Testis (tissue), 3 donors: ENCODE results near the gene IMMP2L. TPM values are rescaled to one million over a fixed set of nuclear protein-coding genes. Genes with fewer than 3 reads are reported as not detected.

Experiments used
- DNase-seq: peaks from one replicate; pipeline ENCODE4 v3.0.0-alpha.2; 2019
- H3K27ac ChIP-seq, 2 donors: fragments of 200-600 bp; sonication (generic); one replicate each; pipeline ENCODE4 v1.5.1; 2019
- H3K27me3 ChIP-seq: fragments of 200-600 bp; sonication (generic); one replicate; pipeline ENCODE4 v1.5.1; 2019
- H3K36me3 ChIP-seq: fragments of 200-600 bp; sonication (generic); one replicate; pipeline ENCODE4 v1.5.1; 2017; ENCODE audit warnings: low read depth; ENCODE audit errors: missing control alignments
- H3K4me1 ChIP-seq: fragments of 200-600 bp; sonication (generic); one replicate; pipeline ENCODE4 v1.5.1; 2019
- H3K4me3 ChIP-seq, 2 donors: fragments of 200-600 bp; sonication (generic); one replicate each; pipeline ENCODE4 v1.5.1; 2017 to 2019
- H3K9me3 ChIP-seq: fragments of 200-600 bp; sonication (generic); one replicate; pipeline ENCODE4 v1.5.1; 2017
- CTCF ChIP-seq, 3 experiments: fragments of 450-650 bp in 2 of 3; fragments of 200-600 bp in 1 of 3; sonication (generic) in 1 of 3; IDR thresholded peaks; one replicate each; pipeline ENCODE4 v1.5.1; 2016 to 2019; ENCODE audit warnings: antibody characterized with exemption in 3 of 3, mild to moderate bottlenecking in 2 of 3, moderate library complexity in 1 of 3
- POLR2A ChIP-seq: fragments of 450-650 bp; IDR thresholded peaks from one replicate; pipeline ENCODE4 v1.6.1; 2017; ENCODE audit warnings: antibody characterized with exemption, mild to moderate bottlenecking, moderate library complexity
- WGBS, 2 donors: methylation state at CpG; one replicate each; pipeline ENCODE4 v1.1.5; 2018; 5-methylcytosine and 5-hydroxymethylcytosine counted together
- intact Hi-C: fragments of 100-400 bp; cut with DNase I; formaldehyde crosslinking; loops from one replicate; pipeline ENCODE4 v1.15.1; 2023; ENCODE audit warnings: low total_unique reads
- polyA plus RNA-seq: library from polyadenylated mRNA; stranded (reverse); fragments of 350-450 nt; fragmentation: Illumina TruSeq; extraction: RNeasy Lipid Tissue Mini Kit (QIAGEN cat#74804); gene quantifications from one replicate; pipeline ENCODE4 v1.2.3, GENCODE V29; 2014; ENCODE audit warnings: low read depth, low replicate concordance; ENCODE audit not compliant: insufficient read depth
- total RNA-seq, 2 donors: library from RNA; depleted of rRNA; stranded (reverse); fragments of >200 nt; gene quantifications; one replicate each; pipeline ENCODE4 v1.2.3, GENCODE V29; 2016

The IMMP2L gene
- total and polyA plus RNA-seq, 3 donors from 2014 or later = 10.7 to 12.4 (median 11.2) TPM

- Histone ChIP-seq H3K27me3 (no peaks in the 10 kb centered on the region), H3K4me1 (no peaks in the 10 kb centered on the region), H3K36me3 (no peaks in the 10 kb centered on the region), H3K27ac (no peak overlapping the region), H3K4me3 (no peak overlapping the region), H3K9me3 (no peaks in the 10 kb centered on the region)
- intact Hi-C loops = no loop called here
- DNase-seq = no peak
- WGBS, 2 donors = 90 to 94% methylated on average over 2 of the region's 2 CpGs
- TF ChIP-seq CTCF (IDR thresholded peaks at IDR 0.05) (no peak), POLR2A (no peak)
Observed at GRCh38 chr7:110760341-110760740, 802.0 kb downstream of the IMMP2L start.

- Histone ChIP-seq H3K9me3 (no peaks in the 10 kb centered on the region), H3K27ac (no peak overlapping the region), H3K27me3 (no peaks in the 10 kb centered on the region), H3K4me3 (no peak overlapping the region), H3K36me3 (no peaks in the 10 kb centered on the region), H3K4me1 (no peaks in the 10 kb centered on the region)
- WGBS, 2 donors = 80 to 92% methylated on average over 4 of the region's 4 CpGs
- DNase-seq = no peak
- TF ChIP-seq CTCF (IDR thresholded peaks at IDR 0.05) (no peak), POLR2A (no peak)
- intact Hi-C loops = no loop called here
Observed at GRCh38 chr7:110759069-110759468, 803.2 kb downstream of the IMMP2L start.

GRCh38 chr7:110754649-110755048 lies 807.6 kb downstream of the IMMP2L start:
- TF ChIP-seq POLR2A = no peak
- no peak for TF ChIP-seq CTCF (IDR thresholded peaks at IDR 0.05)
- no peak overlapping the region for H3K4me3 ChIP-seq
- no peaks in the 10 kb centered on the region for H3K4me1 ChIP-seq
- no peak for DNase-seq
- no peaks in the 10 kb centered on the region for H3K9me3 ChIP-seq
- intact Hi-C loops = no loop called here
- H3K36me3 ChIP-seq = no peaks in the 10 kb centered on the region
- no peaks in the 10 kb centered on the region for H3K27me3 ChIP-seq
- 59 to 62% methylated on average over 4 of the region's 4 CpGs for WGBS, 2 donors
- no peak overlapping the region for H3K27ac ChIP-seq

GRCh38 chr7:110750931-110751605 lies 811.2 kb downstream of the IMMP2L start:
- intact Hi-C loops = no loop called here
- Histone ChIP-seq H3K27me3 (no peaks in the 10 kb centered on the region), H3K4me1 (no peaks in the 10 kb centered on the region), H3K27ac (no peak overlapping the region), H3K9me3 (no peaks in the 10 kb centered on the region), H3K36me3 (no peaks in the 10 kb centered on the region), H3K4me3 (no peak overlapping the region)
- TF ChIP-seq CTCF (IDR thresholded peaks at IDR 0.05) = no peak
- no peak for TF ChIP-seq POLR2A
- no peak for DNase-seq
- 37 to 44% methylated on average over 3 of the region's 3 CpGs for WGBS, 2 donors

- no peaks in the 10 kb centered on the region for H3K27me3 ChIP-seq
Observed at GRCh38 chr7:110733221-110733620, 829.1 kb downstream of the IMMP2L start.

More at GRCh38 chr7:110733221-110733620, 829.1 kb downstream of the IMMP2L start:
- Histone ChIP-seq H3K4me3 (no peak overlapping the region), H3K27ac (no peak overlapping the region), H3K36me3 (no peaks in the 10 kb centered on the region), H3K9me3 (no peaks in the 10 kb centered on the region), H3K4me1 (no peaks in the 10 kb centered on the region)
- 70 to 79% methylated on average over 1 of the region's 1 CpG for WGBS, 2 donors
- no peak for TF ChIP-seq POLR2A
- no peak for TF ChIP-seq CTCF (IDR thresholded peaks at IDR 0.05)
- intact Hi-C loops = no loop called here
- no peak for DNase-seq
